ENCODE data around the gene DSG3. TPM values are rescaled to one million over a fixed set of nuclear protein-coding genes. Genes with fewer than 3 reads are reported as not detected.

The DSG3 gene
- total RNA-seq, 2 donors from 2014 or later, result not detected

DNA sequence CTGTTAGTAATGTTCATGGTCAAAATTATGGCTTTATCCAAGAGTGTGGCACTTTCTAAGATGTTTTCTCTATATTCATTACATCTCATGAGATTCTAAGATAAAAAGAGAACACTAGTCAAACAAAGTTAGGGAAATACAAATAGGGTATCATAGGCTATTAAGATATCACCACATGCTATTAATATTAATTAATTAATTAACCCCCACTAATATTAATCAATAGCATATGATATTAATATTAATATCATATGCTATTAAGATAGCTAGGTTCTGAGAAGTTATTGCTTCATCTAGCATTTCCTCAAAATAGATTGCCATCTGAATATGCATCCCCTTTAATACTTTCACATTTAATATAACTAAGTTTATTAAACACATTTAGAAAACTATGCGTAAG, 22.1 kb downstream of the DSG3 start:
- Mint-ChIP-seq H3K4me1 (peaks cover 2% of the 10 kb centered on the region), H3K36me3 (ENCODE audit: low read depth) (no peaks in the 10 kb centered on the region), H3K27ac (no peak overlapping the region), H3K9me3 (no peaks in the 10 kb centered on the region), H3K4me3 (no peak overlapping the region), H3K27me3 (ENCODE audit: insufficient read depth) (no peaks in the 10 kb centered on the region)
- no peaks in the 10 kb centered on the region for H3K27me3 ChIP-seq (ENCODE audit: control insufficient read depth, insufficient read depth, low read length, poor library complexity, severe bottlenecking)
- H3K4me1 ChIP-seq (ENCODE audit: control insufficient read depth, insufficient read depth, low read length), result no peaks in the 10 kb centered on the region
- no peaks in the 10 kb centered on the region for H3K36me3 ChIP-seq (ENCODE audit: control insufficient read depth, insufficient read depth, low read length)
- TF ChIP-seq CTCF (conservative IDR thresholded peaks at IDR 0.05), result no peak
- no peaks in the 10 kb centered on the region for H3K9me3 ChIP-seq (ENCODE audit: control insufficient read depth, low read length)
- DNase-seq, result no peak
- no peak overlapping the region for H3K27ac ChIP-seq (ENCODE audit: low read depth, low read length)
- no peak overlapping the region for H3K4me3 ChIP-seq (ENCODE audit: low read length)
- WGBS, 2 experiments (ENCODE audit: insufficient coverage in 1 of 2, insufficient read length in 1 of 2), result no CpG with 5 or more reads among the region's 1 CpG
- no peak overlapping the region for H3K9ac ChIP-seq (ENCODE audit: extremely low read depth, low read length, poor library complexity, severe bottlenecking)

DNA sequence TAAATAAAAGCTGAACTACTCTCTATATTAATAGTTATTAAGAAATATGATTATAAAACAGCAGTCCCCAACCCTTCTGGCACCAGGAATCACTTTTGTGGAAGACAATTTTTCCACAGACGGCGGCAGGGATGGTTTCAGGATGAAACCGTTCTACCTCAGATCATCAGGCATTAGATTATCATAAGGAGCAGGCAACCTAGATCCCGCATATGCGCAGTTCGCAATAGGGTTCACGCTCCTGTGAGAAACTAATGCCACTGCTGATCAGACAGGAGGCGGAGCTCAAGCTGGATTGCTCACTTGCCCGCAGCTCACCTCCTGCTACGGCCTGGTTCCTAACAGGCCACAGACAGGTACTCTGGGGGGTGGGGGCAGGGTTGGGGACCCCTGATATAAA, 31.1 kb downstream of the DSG3 start:
- Histone ChIP-seq H3K4me1 (ENCODE audit: control insufficient read depth, insufficient read depth, low read length) (no peaks in the 10 kb centered on the region), H3K9ac (ENCODE audit: extremely low read depth, low read length, poor library complexity, severe bottlenecking) (no peak overlapping the region), H3K27ac (ENCODE audit: low read depth, low read length) (no peak overlapping the region), H3K9me3 (ENCODE audit: control insufficient read depth, low read length) (no peaks in the 10 kb centered on the region), H3K36me3 (ENCODE audit: control insufficient read depth, insufficient read depth, low read length) (no peaks in the 10 kb centered on the region), H3K4me3 (ENCODE audit: low read length) (no peak overlapping the region), H3K27me3 (ENCODE audit: control insufficient read depth, insufficient read depth, low read length, poor library complexity, severe bottlenecking) (no peaks in the 10 kb centered on the region)
- Mint-ChIP-seq H3K27me3 (ENCODE audit: insufficient read depth) (no peaks in the 10 kb centered on the region), H3K27ac (no peak overlapping the region), H3K4me3 (no peak overlapping the region), H3K36me3 (ENCODE audit: low read depth) (no peaks in the 10 kb centered on the region), H3K4me1 (no peaks in the 10 kb centered on the region), H3K9me3 (peaks cover 2% of the 10 kb centered on the region)
- no peak for TF ChIP-seq CTCF (conservative IDR thresholded peaks at IDR 0.05)
- DNase-seq, result no peak
- WGBS, 2 experiments (ENCODE audit: insufficient coverage in 1 of 2, insufficient read length in 1 of 2), result 95 to 97% methylated on average over 9 to 10 of the region's 10 CpGs

DNA sequence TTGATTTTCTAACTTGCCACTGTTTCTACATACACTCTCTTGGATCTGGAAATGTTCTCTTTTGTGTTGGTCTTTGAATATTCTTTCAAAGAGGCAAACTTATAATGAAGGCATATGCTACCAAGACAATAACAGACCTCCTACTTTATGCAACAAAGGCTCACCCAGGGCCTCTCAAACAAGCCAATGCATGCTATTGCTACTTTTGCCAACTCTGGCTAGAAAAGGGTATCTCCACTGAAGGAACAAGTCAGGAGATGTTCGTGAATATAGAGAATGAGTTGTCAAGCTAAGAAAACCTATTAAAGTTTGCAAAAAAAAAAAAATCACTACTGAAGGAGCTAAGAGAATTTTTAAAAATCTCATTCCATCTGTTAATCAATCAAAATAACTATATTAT, 34.5 kb downstream of the DSG3 start:
- Histone ChIP-seq H3K4me1 (ENCODE audit: control insufficient read depth, insufficient read depth, low read length) (no peaks in the 10 kb centered on the region), H3K27me3 (ENCODE audit: control insufficient read depth, insufficient read depth, low read length, poor library complexity, severe bottlenecking) (no peaks in the 10 kb centered on the region), H3K4me3 (ENCODE audit: low read length) (no peak overlapping the region), H3K9ac (ENCODE audit: extremely low read depth, low read length, poor library complexity, severe bottlenecking) (no peak overlapping the region), H3K27ac (ENCODE audit: low read depth, low read length) (no peak overlapping the region), H3K36me3 (ENCODE audit: control insufficient read depth, insufficient read depth, low read length) (no peaks in the 10 kb centered on the region), H3K9me3 (ENCODE audit: control insufficient read depth, low read length) (no peaks in the 10 kb centered on the region)
- no peak for TF ChIP-seq CTCF (conservative IDR thresholded peaks at IDR 0.05)
- H3K36me3 Mint-ChIP-seq (ENCODE audit: low read depth), result no peaks in the 10 kb centered on the region
- H3K27ac Mint-ChIP-seq, result no peak overlapping the region
- H3K9me3 Mint-ChIP-seq, result peaks cover 2% of the 10 kb centered on the region
- no peak overlapping the region for H3K4me3 Mint-ChIP-seq
- peaks cover 4% of the 10 kb centered on the region for H3K4me1 Mint-ChIP-seq
- no peaks in the 10 kb centered on the region for H3K27me3 Mint-ChIP-seq (ENCODE audit: insufficient read depth)
- DNase-seq, result no peak
- WGBS, 2 experiments (ENCODE audit: insufficient coverage in 1 of 2, insufficient read length in 1 of 2), result 100% methylated on average over 1 of the region's 1 CpG; no CpG with 5 or more reads in 1 of the 2 experiments

Measured in endodermal cell (in vitro differentiated cells).